Measurements from ENCODE around the gene HAUS1. TPM values are rescaled to one million over a fixed set of nuclear protein-coding genes. Genes with fewer than 3 reads are reported as not detected.
"Not testable (repeated sequence)": the region's sequence is repeated elsewhere in the genome, so short reads cannot be mapped to it uniquely, and the experiment has no call there.

Gene HAUS1
- total and polyA plus RNA-seq, 7 donors, result 2.8 to 16.3 (median 6.3) TPM

- no peak overlapping the region for H3K4me3 ChIP-seq
- DNase-seq (no peak), ATAC-seq (no peak)
- intact Hi-C loops (cut with DNase I), result loop anchor here in 1 of 2 donors (2.0 kb wide), 1 partner anchor 15 kb away; no protein-coding TSS in a partner anchor
- peaks cover 40% of the 10 kb centered on the region for H3K4me1 ChIP-seq
- H3K36me3 ChIP-seq (ENCODE audit: insufficient read depth in 1 of 2, low read depth in 1 of 2), result no peaks in the 10 kb centered on the region
- no peaks in the 10 kb centered on the region for H3K27me3 ChIP-seq (ENCODE audit: insufficient read depth in 3 of 3, low read length in 2 of 3)
- 77 to 85% (median 77%) methylated on average over 3 of the region's 3 CpGs for WGBS, 3 donors
- no peak overlapping the region for H3K27ac ChIP-seq
- no peak for TF ChIP-seq CTCF (IDR thresholded peaks at IDR 0.05)
- no peaks in the 10 kb centered on the region for H3K9me3 ChIP-seq
Measured at GRCh38 chr18:46156124-46156745, 52.0 kb downstream of the HAUS1 start.

GRCh38 chr18:46156843-46157242, 52.7 kb downstream of the HAUS1 start:
- H3K27ac ChIP-seq, result no peak overlapping the region
- H3K4me1 ChIP-seq, result peaks cover 34% of the 10 kb centered on the region
- ATAC-seq, result no peak
- 75 to 96% (median 83%) methylated on average over 3 of the region's 3 CpGs for WGBS, 3 donors
- H3K27me3 ChIP-seq (ENCODE audit: insufficient read depth in 3 of 3, low read length in 2 of 3), result no peaks in the 10 kb centered on the region
- intact Hi-C loops (cut with DNase I), result loop anchor here in 1 of 2 donors (2.0 kb wide), 1 partner anchor 14 kb away; no protein-coding TSS in a partner anchor
- no peak overlapping the region for H3K4me3 ChIP-seq
- H3K36me3 ChIP-seq (ENCODE audit: insufficient read depth in 1 of 2, low read depth in 1 of 2), result no peaks in the 10 kb centered on the region
- H3K9me3 ChIP-seq, result no peaks in the 10 kb centered on the region
- no peak for TF ChIP-seq CTCF (IDR thresholded peaks at IDR 0.05)
- DNase-seq, result no peak

GRCh38 chr18:46158499-46158898, 54.3 kb downstream of the HAUS1 start:
- no peak for TF ChIP-seq CTCF (IDR thresholded peaks at IDR 0.05)
- 85 to 89% (median 89%) methylated on average over 3 of the region's 3 CpGs for WGBS, 3 donors
- H3K4me3 ChIP-seq, result no peak overlapping the region
- no peaks in the 10 kb centered on the region for H3K27me3 ChIP-seq (ENCODE audit: insufficient read depth in 3 of 3, low read length in 2 of 3)
- no peak overlapping the region for H3K27ac ChIP-seq
- intact Hi-C loops (cut with DNase I), result no loop called here
- no peaks in the 10 kb centered on the region for H3K9me3 ChIP-seq
- no peaks in the 10 kb centered on the region for H3K36me3 ChIP-seq (ENCODE audit: insufficient read depth in 1 of 2, low read depth in 1 of 2)
- H3K4me1 ChIP-seq, result peaks cover 26% of the 10 kb centered on the region
- ATAC-seq (no peak), DNase-seq (no peak)

- no peak overlapping the region for H3K4me3 ChIP-seq
- H3K4me1 ChIP-seq, result peaks cover 11% of the 10 kb centered on the region
- TF ChIP-seq CTCF (IDR thresholded peaks at IDR 0.05), result no peak
- no peak for DNase-seq
- H3K27ac ChIP-seq, result no peak overlapping the region
- H3K27me3 ChIP-seq (ENCODE audit: insufficient read depth in 3 of 3, low read length in 2 of 3), result no peaks in the 10 kb centered on the region
- H3K36me3 ChIP-seq (ENCODE audit: insufficient read depth in 1 of 2, low read depth in 1 of 2), result no peaks in the 10 kb centered on the region
- 89 to 95% (median 92%) methylated on average over 4 of the region's 4 CpGs for WGBS, 3 donors
- intact Hi-C loops (cut with DNase I), result loop anchor here in 1 of 2 donors (10.0 kb wide), 1 partner anchor 325 kb away; no protein-coding TSS in a partner anchor
- no peaks in the 10 kb centered on the region for H3K9me3 ChIP-seq
- ATAC-seq, result no peak
Measured at GRCh38 chr18:46160050-46160798, 56.0 kb downstream of the HAUS1 start.

GRCh38 chr18:46160840-46161239, 56.7 kb downstream of the HAUS1 start:
- 95 to 99% (median 97%) methylated on average over 5 of the region's 5 CpGs for WGBS, 3 donors
- intact Hi-C loops (cut with DNase I), result loop anchor here in 1 of 2 donors (10.0 kb wide), 1 partner anchor 324 kb away; no protein-coding TSS in a partner anchor
- not testable (repeated sequence) for H3K27ac ChIP-seq; H3K4me1 ChIP-seq; H3K4me3 ChIP-seq; ATAC-seq; H3K36me3 ChIP-seq (ENCODE audit: insufficient read depth in 1 of 2, low read depth in 1 of 2); DNase-seq; H3K9me3 ChIP-seq; H3K27me3 ChIP-seq (ENCODE audit: insufficient read depth in 3 of 3, low read length in 2 of 3)

All from psoas muscle (tissue), 8 donors.